Natural killer cell (primary cell): ENCODE data around the gene PRKD3. TPM values are rescaled to one million over a fixed set of nuclear protein-coding genes. Genes with fewer than 3 reads are reported as not detected.

ENCODE experiments used
- ATAC-seq, 3 donors: fragments of 150-1000 bp in 2 of 3; fragments of 200-7000 bp in 1 of 3; cut with Tn5 transposase; 1 replicate in 1 of 3; 2 replicates in 2 of 3; pipeline ENCODE4 v1.10.0; 2021; ENCODE audit warnings: mild to moderate bottlenecking in 2 of 3, moderate library complexity in 2 of 3
- DNase-seq, 2 donors: peaks; one replicate each; pipeline versions ENCODE4 v3.0.0 to v3.0.0-alpha.2; 2013 to 2021; ENCODE audit warnings: mixed read lengths in 1 of 2
- H3K27ac ChIP-seq: one replicate; pipeline ENCODE4 v1.5.1; 2013; ENCODE audit warnings: mild to moderate bottlenecking, low read length
- H3K27me3 ChIP-seq: one replicate; pipeline ENCODE4 v1.6.1; 2013; ENCODE audit warnings: low read length; ENCODE audit not compliant: control insufficient read depth, insufficient read depth
- H3K36me3 ChIP-seq: one replicate; pipeline ENCODE4 v1.6.1; 2013; ENCODE audit warnings: low read length; ENCODE audit not compliant: control insufficient read depth, insufficient read depth
- H3K4me1 ChIP-seq: one replicate; pipeline ENCODE4 v1.6.1; 2013; ENCODE audit warnings: low read length; ENCODE audit not compliant: control insufficient read depth, insufficient read depth
- H3K4me3 ChIP-seq: one replicate; pipeline ENCODE4 v1.5.1; 2013; ENCODE audit warnings: low read length
- H3K9me3 ChIP-seq: one replicate; pipeline ENCODE4 v1.6.1; 2013; ENCODE audit warnings: low read length; ENCODE audit not compliant: control insufficient read depth, insufficient read depth
- H3K27ac Mint-ChIP-seq, 2 donors: one replicate each; pipeline ENCODE4 v1.8.0; 2022; ENCODE audit warnings: mild to moderate bottlenecking in 2 of 2, mixed read lengths in 2 of 2, moderate library complexity in 1 of 2
- H3K27me3 Mint-ChIP-seq, 2 donors: one replicate each; pipeline ENCODE4 v1.8.0; 2022; ENCODE audit warnings: low read depth in 2 of 2, mixed read lengths in 2 of 2
- H3K36me3 Mint-ChIP-seq: one replicate; pipeline ENCODE4 v1.8.0; 2022; ENCODE audit warnings: mixed read lengths
- H3K4me1 Mint-ChIP-seq, 2 donors: one replicate each; pipeline ENCODE4 v1.8.0; 2022; ENCODE audit warnings: mixed read lengths in 2 of 2
- H3K4me3 Mint-ChIP-seq: one replicate; pipeline ENCODE4 v1.8.0; 2022; ENCODE audit warnings: mild to moderate bottlenecking, moderate library complexity, mixed read lengths
- H3K9me3 Mint-ChIP-seq, 2 donors: one replicate each; pipeline ENCODE4 v1.8.0; 2022; ENCODE audit warnings: mixed read lengths in 2 of 2
- CTCF ChIP-seq: fragments of 200-600 bp; IDR thresholded peaks from one replicate; pipeline ENCODE4 v1.8.0; 2022; ENCODE audit warnings: antibody characterized with exemption
- WGBS: methylation state at CpG from one replicate; pipeline ENCODE4 v1.1.7; 2013; ENCODE audit warnings: missing lambda C conversion rate; ENCODE audit not compliant: insufficient coverage; 5-methylcytosine and 5-hydroxymethylcytosine counted together
- intact Hi-C: fragments of 100-400 bp; cut with micrococcal nuclease; formaldehyde crosslinking; loops from one replicate; pipeline ENCODE4 v1.14.2; 2022
- total RNA-seq, 4 donors: library from RNA; stranded (reverse); fragments of 120-200 nt in 1 of 4; gene quantifications; one replicate each; pipeline versions ENCODE4 v1.2.3 to v1.2.4, GENCODE V29; 2013 to 2022

PRKD3 gene
- total RNA-seq, 3 donors from 2014 or later (not counting 1 experiment from before 2014, with no cell fraction given): 64.4 to 76.2 (median 65.1) TPM

GRCh38 chr2:37337620-37338280 is 13.1 kb upstream of the PRKD3 start:
- no peaks in the 10 kb centered on the region for H3K9me3 ChIP-seq
- Mint-ChIP-seq H3K27me3 (peaks cover 9 to 40% of the 10 kb centered on the region in 2 donors), H3K4me1 (no peaks in the 10 kb centered on the region), H3K9me3 (no peaks in the 10 kb centered on the region), H3K36me3 (no peaks in the 10 kb centered on the region), H3K4me3 (no peak overlapping the region), H3K27ac (no peak overlapping the region)
- DNase-seq: no peak
- no peak for ATAC-seq
- no peak overlapping the region for H3K27ac ChIP-seq
- no peaks in the 10 kb centered on the region for H3K4me1 ChIP-seq
- 94% methylated on average over 7 of the region's 7 CpGs for WGBS
- H3K27me3 ChIP-seq: no peaks in the 10 kb centered on the region
- no peak for TF ChIP-seq CTCF
- no peaks in the 10 kb centered on the region for H3K36me3 ChIP-seq
- no peak overlapping the region for H3K4me3 ChIP-seq
- intact Hi-C loops: no loop called here

- Histone ChIP-seq H3K9me3 (no peaks in the 10 kb centered on the region), H3K4me3 (no peak overlapping the region), H3K36me3 (no peaks in the 10 kb centered on the region), H3K4me1 (no peaks in the 10 kb centered on the region), H3K27ac (no peak overlapping the region), H3K27me3 (no peaks in the 10 kb centered on the region)
- H3K27me3 Mint-ChIP-seq: peaks cover 17 to 45% of the 10 kb centered on the region in 2 donors
- DNase-seq: no peak
- no peak for ATAC-seq
- H3K9me3 Mint-ChIP-seq: no peaks in the 10 kb centered on the region
- H3K27ac Mint-ChIP-seq: no peak overlapping the region
- H3K36me3 Mint-ChIP-seq: no peaks in the 10 kb centered on the region
- H3K4me1 Mint-ChIP-seq: no peaks in the 10 kb centered on the region
- WGBS: no CpG with 5 or more reads among the region's 2 CpGs
- no peak for TF ChIP-seq CTCF
- no peak overlapping the region for H3K4me3 Mint-ChIP-seq
- intact Hi-C loops: no loop called here
Observed at GRCh38 chr2:37335604-37336003, 11.0 kb upstream of the PRKD3 start.

GRCh38 chr2:37333256-37333655 is 8.6 kb upstream of the PRKD3 start:
- no peak for DNase-seq
- Histone ChIP-seq H3K4me1 (no peaks in the 10 kb centered on the region), H3K36me3 (no peaks in the 10 kb centered on the region), H3K27me3 (no peaks in the 10 kb centered on the region), H3K27ac (no peak overlapping the region), H3K4me3 (no peak overlapping the region), H3K9me3 (no peaks in the 10 kb centered on the region)
- Mint-ChIP-seq H3K27me3 (peaks cover 18 to 36% of the 10 kb centered on the region in 2 donors), H3K36me3 (no peaks in the 10 kb centered on the region), H3K4me1 (no peaks in the 10 kb centered on the region), H3K4me3 (no peak overlapping the region), H3K27ac (no peak overlapping the region), H3K9me3 (no peaks in the 10 kb centered on the region)
- ATAC-seq: no peak
- intact Hi-C loops: no loop called here
- WGBS: no CpG with 5 or more reads among the region's 2 CpGs
- TF ChIP-seq CTCF: no peak

GRCh38 chr2:37332560-37332959 is 7.9 kb upstream of the PRKD3 start:
- intact Hi-C loops: no loop called here
- no peaks in the 10 kb centered on the region for H3K4me1 ChIP-seq
- no peaks in the 10 kb centered on the region for H3K9me3 ChIP-seq
- no peaks in the 10 kb centered on the region for H3K36me3 Mint-ChIP-seq
- ATAC-seq: no peak
- H3K4me3 Mint-ChIP-seq: no peak overlapping the region
- H3K27ac Mint-ChIP-seq: no peak overlapping the region
- no peak overlapping the region for H3K27ac ChIP-seq
- H3K27me3 Mint-ChIP-seq: peaks cover 20 to 35% of the 10 kb centered on the region in 2 donors
- TF ChIP-seq CTCF: no peak
- no peaks in the 10 kb centered on the region for H3K9me3 Mint-ChIP-seq
- no peaks in the 10 kb centered on the region for H3K36me3 ChIP-seq
- WGBS: no CpG with 5 or more reads among the region's 3 CpGs
- no peaks in the 10 kb centered on the region for H3K27me3 ChIP-seq
- H3K4me1 Mint-ChIP-seq: no peaks in the 10 kb centered on the region
- no peak overlapping the region for H3K4me3 ChIP-seq
- DNase-seq: no peak
